K562 (cell line): ENCODE measurements around the gene RFPL1. TPM values are rescaled to one million over a fixed set of nuclear protein-coding genes. Genes with fewer than 3 reads are reported as not detected.

Experiments used
- HOMEZ ChIP-seq: fragments of 250-450 bp; sonication (Bioruptor Pico); IDR thresholded peaks from 2 replicates; pipeline ENCODE4 v1.4.0; 2020; ENCODE audit warnings: mild to moderate bottlenecking, moderate library complexity
- MTA1 ChIP-seq: fragments of 450-650 bp; IDR thresholded peaks from 2 replicates; pipeline ENCODE4 v1.6.1; 2017; ENCODE audit warnings: borderline replicate concordance
- TEAD4 ChIP-seq, 2 experiments: sonication (generic) in 1 of 2; formaldehyde crosslinking in 1 of 2; IDR thresholded peaks; 2 replicates each; pipeline versions ENCODE4 v1.6.1 to v1.8.0; 2012 to 2022; ENCODE audit warnings: borderline replicate concordance in 1 of 2, inconsistent platforms in 1 of 2, low read length in 1 of 2, mild to moderate bottlenecking in 1 of 2, missing genetic modification reagents in 1 of 2
- ZBTB40 ChIP-seq, 2 experiments: fragments of 450-650 bp in 1 of 2; sonication (generic) in 1 of 2; formaldehyde crosslinking in 1 of 2; IDR thresholded peaks; 2 replicates each; pipeline versions ENCODE4 v1.7.1 to v1.9.0; 2016 to 2022; ENCODE audit warnings: inconsistent platforms in 1 of 2, mild to moderate bottlenecking in 1 of 2, missing genetic modification reagents in 1 of 2
- ZNF175 ChIP-seq: fragments of 200-800 bp; sonication (Bioruptor generic); IDR thresholded peaks from 2 replicates; pipeline ENCODE4 v1.6.1; 2016; ENCODE audit warnings: low read depth, mild to moderate bottlenecking, missing genetic modification characterization, missing compliant biosample characterization
- ZNF780A ChIP-seq: fragments of 250-450 bp; sonication (Bioruptor Pico); IDR thresholded peaks from 2 replicates; pipeline ENCODE4 v1.5.0; 2021; ENCODE audit warnings: mild to moderate bottlenecking
- polyA plus RNA-seq, 8 experiments: library from polyadenylated mRNA; depleted of rRNA in 4 of 8; stranded (reverse) in 5 of 8; unstranded in 3 of 8; fragments of >200 nt; fragmentation: Nextera tagmentation in 2 of 8; fragmentation: Illumina TruSeq in 1 of 8; extraction: Ambion mirVana in 2 of 8; extraction: Trizol in 1 of 8; gene quantifications; 2 replicates each; pipeline versions ENCODE4 v1.2.1 to v1.2.3, GENCODE V29; 2011 to 2014; ENCODE audit warnings: inconsistent platforms in 1 of 8, missing spikeins in 1 of 8
- total RNA-seq, 7 experiments: library from RNA; depleted of rRNA in 6 of 7; stranded (reverse); fragments of >200 nt in 6 of 7; fragmentation: Illumina TruSeq in 2 of 7; extraction: Trizol in 2 of 7; gene quantifications; 2 replicates each; pipeline versions ENCODE4 v1.2.1 to v1.2.3, GENCODE V29; 2011 to 2021; ENCODE audit warnings: low replicate concordance in 1 of 7

RFPL1 gene
- total and polyA plus RNA-seq, 9 of the 15 experiments (the other 6 are each of a cell fraction or from before 2014, with no cell fraction given): not detected

- TF ChIP-seq ZBTB40 (IDR thresholded peaks at IDR 0.05): no peak
- TF ChIP-seq ZBTB40 (CRISPR knock-in tag; IDR thresholded peaks at IDR 0.05): no peak
- TF ChIP-seq HOMEZ (CRISPR knock-in tag): no peak
- TF ChIP-seq ZNF175 (CRISPR knock-in tag): no peak
- TF ChIP-seq TEAD4 (IDR thresholded peaks at IDR 0.05; ENCODE audit: low read length): no peak
- no peak for TF ChIP-seq TEAD4 (CRISPR knock-in tag; IDR thresholded peaks at IDR 0.05; ENCODE audit: borderline replicate concordance)
- no peak for TF ChIP-seq ZNF780A
- TF ChIP-seq MTA1: no peak
Measured at GRCh38 chr22:29433856-29434255, 4.5 kb upstream of the RFPL1 start (continued).
